ENCODE measurements around the gene SH3BP4.

Gene SH3BP4

DNA sequence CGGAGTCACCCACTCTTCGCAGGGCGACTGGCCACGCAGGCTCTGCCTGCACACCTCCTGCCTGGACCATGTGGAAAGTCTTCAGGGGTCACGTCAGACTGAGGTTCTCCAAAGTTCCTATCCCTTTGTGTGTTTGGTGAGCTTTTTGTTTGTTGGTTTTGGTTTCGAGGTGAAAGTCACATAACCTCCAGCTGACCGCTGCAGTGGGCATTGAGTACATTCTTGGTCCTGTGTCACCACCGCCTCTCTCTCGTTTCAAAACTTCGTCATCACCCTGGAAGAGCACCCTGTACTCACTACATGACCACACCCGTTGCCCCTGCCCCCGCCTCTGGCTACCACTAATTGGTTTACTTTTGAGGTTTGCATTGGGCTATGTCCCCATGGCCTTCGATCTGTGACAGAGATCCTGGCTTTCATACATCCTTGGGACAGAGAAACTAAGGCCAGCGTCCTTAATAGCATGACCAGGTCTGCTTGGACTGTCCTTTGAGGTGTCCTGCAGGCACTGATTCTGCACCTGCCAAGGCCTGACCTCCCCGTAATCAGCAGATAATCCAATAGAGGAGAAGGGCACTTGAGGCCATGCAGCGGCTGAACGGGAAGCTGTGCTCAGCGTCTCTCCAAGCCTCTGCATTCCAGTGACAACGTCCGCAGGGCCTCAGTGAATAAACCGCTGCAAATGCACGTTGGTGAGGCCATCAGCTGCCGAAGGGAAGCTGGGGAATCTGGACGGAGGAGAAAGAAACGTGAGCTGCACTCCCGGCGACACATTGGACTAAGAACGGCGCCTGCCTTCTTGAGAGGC is 46.8 kb downstream of the SH3BP4 start:
- no peak for DNase-seq (ENCODE audit: low read depth)

DNA sequence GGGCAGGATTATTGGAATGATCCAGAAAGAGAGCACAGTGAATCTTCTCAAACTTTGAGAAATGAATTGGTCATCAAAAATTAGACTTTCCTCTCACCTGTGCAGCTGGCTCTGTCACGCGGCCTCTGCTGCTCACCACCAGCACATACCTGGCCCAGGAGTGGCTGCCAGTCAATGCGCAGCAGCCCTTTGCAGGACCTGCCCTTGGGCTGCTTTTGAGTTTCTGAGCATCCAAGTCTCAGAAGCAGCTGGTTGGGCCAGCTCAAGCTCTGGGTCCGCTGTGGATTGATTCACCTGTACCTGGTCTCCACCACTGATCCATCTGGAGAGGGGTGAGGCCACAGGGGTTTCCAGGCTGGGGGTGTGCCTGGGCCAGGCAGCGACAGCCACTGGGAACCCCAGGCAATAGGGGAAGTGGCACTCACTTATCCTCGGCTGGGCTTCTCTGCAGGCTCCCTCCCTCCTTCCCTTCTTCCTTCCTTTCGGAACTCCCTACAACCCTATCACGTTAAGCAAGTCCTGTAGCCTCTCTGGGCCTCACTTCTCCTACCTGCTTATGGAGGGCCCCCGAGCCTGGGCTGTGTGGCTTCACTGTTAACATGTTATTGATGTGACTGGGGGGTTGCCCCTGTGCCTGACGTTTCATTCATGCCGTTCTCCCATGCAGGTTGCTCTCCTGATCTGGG is 48.1 kb downstream of the SH3BP4 start:
- DNase-seq (ENCODE audit: low read depth), result no peak

DNA sequence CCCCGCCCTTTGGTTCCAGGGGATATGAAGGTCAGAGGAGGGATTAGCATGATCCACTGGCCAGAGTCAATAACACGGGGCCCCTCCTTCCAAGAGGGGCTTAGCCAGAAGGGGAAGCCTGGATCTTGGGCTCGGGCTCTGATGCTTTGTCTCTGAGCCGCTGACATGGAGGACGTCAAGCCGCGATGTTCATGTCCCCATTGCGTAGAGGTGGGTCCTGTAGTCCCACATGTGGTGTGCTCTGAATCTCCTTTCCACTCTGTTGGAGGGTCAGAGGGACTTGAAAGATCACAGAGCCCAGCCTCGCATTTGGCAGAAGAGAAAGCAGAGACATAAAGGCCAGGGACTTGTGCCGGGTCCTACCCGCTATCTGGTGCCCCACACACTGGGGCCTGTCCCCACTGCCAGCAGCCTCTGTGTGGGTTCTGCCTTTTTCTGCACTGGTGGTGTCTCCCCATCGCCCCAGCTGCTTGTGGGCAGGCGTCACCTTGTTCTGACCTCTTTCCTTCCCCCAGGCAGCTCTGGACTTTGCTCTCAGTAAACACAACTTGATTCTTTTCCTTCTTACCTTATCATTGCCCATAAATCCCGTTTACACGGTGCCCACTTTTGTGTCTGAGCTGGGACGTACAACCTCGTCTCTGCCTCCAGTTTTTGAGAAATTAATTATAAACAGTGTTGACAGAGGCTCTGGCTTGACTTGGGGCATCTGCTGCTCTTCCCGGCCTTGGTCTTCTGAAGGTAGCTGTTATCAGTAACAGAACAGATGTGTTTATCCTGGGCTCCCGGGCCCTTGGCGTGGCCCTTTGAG is 48.8 kb downstream of the SH3BP4 start:
- DNase-seq (ENCODE audit: low read depth), result no peak

DNA sequence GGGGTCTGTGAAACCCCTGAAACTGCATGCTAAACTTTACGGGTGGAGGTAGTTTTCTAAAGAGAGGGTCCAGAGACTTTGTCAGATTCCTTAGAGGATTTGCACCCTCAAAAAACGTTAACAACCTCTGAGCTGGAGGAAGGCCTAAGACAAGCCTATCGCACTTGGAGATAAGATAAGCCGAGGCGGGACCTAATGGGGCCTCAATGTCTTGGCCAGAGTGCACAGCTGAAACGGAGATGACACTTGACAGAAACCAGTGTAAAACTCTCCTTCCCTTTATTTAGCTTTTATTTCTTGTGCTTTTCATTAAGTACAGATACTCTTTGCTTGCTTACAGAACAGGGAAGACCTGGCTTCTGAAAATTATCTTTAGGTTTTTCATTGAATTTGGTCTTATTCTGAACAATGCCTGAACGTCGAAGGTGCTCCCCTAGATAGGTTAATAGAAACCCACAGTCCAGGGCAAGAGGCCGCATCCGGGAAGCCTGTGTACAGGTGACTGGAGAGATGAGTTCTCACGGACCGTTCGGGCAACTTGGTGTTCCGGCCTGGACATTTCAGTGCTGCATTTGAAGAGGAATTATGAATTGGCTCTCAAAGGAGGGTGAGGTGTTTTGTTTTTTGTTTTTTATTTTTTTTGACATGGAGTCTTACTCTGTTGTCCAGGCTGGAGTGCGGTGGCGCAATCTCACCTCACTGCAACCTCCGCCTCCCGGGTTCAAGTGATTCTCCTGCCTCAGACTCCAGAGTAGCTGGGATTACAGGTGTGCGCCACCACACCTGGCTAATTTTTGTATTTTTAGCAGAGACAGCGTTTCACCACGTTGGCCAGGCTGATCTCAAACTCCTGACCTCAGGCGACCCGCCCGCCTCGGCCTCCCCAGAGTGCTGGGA is 49.7 kb downstream of the SH3BP4 start:
- DNase-seq (ENCODE audit: low read depth), result no peak

DNA sequence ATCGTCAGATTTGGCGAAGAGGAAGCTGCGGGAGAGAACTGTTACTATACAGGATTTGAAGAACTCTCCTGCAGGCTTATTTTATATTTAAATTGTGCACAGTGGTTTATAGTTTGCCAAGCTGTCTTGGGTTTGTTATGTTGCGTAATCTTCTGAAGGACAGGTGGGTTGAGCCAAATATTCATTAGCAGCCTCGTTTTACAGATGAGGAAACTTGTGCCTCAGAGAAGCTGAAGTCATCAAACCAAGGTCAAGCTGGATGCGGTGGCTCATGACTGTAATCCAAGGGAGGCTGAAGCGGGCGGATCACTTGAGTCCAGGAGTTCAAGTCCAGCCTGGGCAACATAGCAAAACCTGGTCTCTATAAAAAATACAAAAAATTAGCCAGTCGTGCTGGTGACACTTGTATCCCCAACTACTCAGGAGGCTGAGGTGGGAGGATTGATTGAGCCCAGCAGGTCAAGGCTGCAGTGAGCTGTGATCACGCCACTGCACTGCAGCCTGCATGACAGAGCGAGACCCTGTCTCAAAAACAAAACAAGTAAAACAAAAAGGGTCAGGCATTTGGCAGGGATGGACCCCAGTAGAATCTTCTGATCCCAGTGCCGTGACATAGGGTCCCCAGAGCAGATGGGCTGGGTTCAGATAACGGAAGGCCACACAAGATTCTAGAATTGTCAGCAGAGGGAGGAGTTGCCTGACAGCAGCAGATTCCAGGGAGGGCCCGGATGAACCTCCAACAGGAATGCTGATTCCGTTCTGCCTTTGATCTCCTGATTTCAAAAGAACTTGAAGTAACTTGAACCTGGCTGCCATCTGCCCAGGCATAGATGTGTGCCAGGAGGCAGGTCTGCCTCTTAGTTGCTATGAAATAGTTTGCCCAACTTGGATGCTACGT is 50.6 kb downstream of the SH3BP4 start:
- no peak for DNase-seq (ENCODE audit: low read depth)

DNA sequence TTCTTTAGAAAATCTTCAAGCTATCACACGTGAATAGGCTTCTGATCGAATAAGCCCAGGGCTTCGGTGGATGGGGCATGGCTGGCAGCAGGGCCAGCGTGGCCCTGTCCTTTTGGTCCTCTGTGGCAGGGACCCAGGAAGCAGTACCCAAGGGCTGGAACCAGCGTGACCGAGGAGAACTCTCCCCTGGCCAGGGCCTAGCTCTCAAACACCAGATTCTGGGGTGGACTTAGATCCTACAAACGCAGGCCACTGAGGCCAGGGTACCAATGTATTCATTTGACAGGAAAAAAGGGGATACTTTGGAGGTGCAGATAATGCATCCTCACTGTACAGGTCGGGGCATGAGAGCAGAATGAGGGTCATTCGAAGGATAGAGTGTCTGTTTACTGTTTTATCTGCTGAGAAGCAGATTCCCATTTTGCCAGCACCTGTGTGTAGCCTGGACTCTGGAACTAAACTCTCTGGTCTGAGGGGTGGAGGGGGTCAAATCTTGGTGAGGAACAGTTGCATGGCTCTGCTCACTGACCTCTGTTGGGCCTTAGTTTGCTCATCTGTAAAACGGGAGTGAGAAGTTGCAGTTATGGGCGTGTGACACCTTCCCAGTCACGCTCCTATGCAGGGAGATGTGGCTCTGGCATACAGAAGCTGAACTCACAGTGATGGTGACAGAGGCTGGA is 51.4 kb downstream of the SH3BP4 start:
- no peak for DNase-seq (ENCODE audit: low read depth)

DNA sequence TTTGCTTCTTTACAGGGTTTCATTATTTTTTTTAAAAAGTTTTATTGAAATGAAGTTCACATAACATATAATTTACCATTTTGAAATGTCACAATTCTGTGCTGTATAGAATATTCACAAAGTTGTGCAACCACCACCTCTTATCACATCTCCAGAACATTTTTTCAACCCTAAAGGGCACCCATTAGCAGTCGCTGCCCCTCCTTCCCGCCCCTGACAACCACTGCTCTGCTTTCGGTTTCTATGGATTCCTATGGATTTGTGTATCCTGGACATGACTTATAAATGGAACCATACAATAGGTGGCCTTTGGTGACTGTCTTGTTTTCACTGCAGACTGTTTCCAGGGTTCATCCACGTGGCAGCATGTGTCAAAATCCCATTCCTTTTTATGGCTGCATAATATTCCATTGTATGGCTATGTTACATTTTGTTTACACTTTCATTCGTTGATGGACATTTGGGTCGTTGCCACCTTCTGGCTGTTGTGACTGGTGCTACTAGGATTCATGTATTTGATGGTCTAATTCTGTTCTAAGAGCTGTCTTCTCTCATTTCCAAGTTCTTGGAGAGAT is 52.6 kb downstream of the SH3BP4 start:
- DNase-seq (ENCODE audit: low read depth), result no peak

DNA sequence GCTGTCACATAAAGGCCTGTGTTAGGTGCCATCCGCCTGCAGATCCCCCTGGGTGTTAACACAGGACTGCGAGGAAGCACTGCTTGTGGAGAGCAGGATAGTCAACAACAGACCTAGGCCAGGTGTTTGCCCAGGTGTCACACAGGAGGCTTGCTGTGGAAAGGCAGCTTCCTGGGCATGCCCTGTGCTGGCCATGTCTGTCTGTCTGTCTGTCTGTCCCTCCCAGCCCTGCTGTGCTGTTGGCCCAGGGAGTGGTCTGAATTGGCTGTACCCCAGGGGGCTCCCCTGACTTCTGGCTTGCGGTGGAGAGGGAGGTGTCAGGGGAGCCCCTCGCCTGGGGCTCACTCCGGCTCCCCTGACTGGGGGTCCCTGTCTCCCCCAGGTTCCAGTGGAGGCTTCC is 53.2 kb downstream of the SH3BP4 start:
- DNase-seq (ENCODE audit: low read depth), result no peak

DNA sequence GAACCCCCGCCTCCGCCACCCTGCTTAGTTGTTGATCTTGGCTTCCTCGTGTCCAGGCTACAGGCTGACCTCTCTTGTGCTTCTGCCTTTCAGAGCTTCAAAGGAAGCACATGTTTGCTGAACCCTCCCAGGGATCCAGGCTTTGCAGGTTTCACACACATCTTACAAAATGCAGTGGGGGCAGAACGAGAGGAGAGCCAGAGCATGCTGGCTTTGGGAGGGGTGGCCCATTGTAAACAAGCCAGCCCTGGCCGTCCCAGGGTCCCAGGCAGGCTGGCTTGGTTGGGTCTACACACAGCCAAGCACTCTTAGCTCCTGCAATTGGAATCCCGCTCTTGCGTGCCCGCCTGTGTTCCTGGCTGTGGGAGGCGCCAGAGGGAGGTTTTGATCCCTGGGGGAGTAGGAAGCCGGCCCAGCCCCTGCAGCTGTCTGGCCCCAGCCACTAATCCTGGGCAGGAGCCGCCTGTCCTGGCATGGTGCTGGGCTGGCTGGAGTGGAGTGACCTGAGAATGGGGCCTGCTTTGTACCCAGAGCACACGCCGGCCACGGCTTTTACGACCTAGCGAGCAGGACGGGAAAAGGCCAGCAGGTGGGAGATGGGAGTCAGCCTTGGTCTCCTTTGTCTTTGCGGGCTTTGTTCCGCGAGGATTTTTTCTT is 53.9 kb downstream of the SH3BP4 start:
- no peak for DNase-seq (ENCODE audit: low read depth)

DNA sequence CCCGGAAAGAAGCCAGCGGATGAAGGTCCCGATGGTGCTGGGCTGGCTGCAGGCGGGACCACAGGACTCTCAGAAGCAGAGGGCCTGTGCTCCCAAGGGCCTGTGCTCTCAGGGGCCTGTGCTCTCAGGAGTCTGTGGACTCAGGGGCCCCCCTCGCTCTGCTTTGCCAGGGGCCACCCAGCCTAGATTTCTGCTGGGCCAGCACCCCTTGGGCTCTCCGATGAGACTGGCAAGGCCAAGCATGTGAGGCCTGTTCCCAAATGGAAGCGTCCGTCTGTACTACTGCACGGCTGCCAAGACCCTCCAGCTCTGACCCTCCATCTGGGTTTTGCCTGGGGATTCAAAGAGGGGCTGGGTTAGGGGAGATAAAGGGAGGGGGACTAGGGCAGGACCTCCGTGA is 54.6 kb downstream of the SH3BP4 start:
- no peak for DNase-seq (ENCODE audit: low read depth)

DNA sequence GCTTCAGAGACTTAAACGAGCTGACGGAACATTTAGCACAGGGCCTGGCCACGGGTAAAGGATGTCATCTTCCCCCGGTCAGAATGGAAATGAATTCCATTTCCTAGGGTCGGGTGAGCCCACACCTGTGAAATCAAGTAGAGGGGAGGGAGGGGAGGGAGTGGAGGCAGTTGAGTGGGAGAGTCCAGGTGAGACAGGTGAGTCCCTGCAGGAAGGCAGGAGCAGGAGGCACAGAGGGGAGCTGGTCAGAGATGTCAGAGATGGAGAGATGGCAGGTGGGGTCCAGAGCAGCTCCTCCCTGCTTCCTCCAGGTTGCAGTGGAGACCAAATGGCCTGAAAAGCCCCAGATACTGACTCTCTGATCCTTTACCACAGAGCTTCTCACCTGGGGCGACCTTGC is 55.2 kb downstream of the SH3BP4 start:
- no peak for DNase-seq (ENCODE audit: low read depth)

DNA sequence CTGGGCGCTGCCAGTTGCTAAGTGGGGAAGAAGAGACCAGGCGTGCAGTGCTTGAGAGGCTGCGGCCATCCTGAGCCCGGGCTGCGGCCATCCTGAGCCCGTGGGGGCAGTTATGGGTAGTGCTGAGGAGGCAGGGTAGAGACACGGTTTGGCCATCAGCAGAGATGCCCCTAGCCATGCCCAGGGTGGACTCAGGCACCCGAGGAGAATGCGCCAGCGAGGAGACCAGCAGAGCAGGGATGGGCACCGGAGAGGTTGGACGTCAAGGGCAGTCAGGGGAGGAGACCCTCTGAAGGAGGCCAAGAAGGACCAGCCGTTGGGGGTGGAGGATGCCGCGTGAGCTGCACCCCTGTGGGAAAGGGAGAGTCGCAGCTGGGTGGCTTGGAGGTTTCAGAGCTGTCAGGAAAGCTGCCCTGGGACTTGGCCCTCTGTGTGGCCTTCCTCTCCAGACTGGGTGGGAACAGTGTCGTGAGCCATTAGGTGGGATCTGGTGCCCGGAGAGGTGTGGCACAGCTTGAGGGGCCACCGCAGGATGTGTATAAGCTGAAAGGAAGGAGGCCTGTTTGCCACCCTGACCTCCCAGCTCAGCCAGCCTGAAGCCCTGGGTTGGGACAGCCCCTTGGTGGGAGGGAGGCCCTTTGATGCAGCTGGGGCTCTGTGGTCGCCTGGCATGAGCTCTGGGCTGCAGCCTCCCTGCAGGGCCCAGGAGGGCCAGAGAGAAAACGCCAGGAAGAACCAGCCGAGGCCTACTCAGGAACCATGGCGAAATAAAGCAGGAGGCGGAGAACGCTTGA is 56.0 kb downstream of the SH3BP4 start:
- no peak for DNase-seq (ENCODE audit: low read depth)

DNA sequence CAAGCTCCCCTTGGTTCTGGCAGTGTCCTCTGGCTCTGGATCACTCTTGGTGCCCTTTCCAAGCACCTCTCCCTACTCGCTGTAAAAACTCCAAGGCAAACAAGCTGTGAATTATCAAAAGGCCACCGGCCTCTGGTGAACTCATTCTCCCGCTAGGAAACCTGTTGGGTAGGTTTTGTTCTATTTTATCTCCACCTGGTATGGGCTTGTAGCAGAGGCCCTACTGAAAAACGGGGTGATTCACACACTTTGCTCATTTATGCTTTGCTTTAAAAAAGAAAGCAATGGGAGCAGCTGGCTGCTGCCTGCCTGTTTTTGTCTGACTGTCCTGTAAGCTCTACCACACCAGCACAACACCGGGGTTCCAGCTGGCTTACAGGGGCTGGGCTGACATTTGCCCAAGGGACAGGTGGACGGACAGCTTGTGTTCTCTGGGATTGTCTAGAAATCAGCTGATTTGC is 56.8 kb downstream of the SH3BP4 start:
- no peak for DNase-seq (ENCODE audit: low read depth)

DNA sequence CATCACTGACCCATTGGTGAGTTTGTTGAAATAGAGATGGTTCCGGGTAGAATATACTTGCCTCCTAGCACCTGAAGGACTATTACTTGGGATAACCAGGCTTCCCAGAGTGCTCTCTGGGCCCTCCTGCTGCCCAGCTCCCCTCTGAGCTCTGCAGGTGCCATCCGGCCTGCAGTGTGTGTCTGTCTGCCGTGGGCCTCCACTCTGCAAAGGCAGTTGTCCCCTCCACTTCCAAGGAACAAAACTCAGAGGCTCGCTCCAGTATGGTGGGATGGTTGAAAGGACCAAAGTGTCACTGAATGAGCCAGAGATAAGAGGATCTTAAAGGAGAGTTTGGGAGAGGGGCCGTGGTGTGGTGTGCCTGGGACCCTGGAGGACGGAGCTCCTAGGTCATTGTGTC is 57.3 kb downstream of the SH3BP4 start:
- DNase-seq (ENCODE audit: low read depth), result no peak

DNA sequence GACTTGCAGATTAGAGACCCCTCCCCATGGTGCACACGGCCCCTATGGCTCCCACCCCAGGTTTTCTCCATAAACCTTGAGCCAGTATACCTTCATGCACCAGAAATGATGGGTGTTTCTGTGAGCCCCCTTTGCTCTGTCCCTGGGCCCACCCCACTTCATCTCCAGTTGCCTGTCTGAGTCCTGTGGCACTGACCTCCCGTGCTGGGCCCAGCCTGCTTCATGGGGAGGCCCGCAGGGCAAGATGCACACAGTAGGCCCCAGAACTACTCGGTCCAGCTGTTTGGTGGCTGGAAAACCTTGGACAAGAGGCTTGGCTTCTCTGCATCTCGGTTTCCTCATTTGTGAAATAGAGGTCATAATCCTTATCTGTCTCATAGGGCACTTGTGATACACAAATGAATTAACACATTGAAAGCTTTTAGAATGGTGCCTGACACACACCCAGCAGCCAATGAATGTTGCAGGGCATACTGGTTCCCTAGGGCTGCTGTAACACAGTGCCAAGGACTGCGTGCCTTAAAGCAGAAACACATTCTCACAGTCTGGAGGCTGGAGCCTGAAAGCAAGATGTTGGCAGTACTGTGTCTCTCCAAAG is 58.4 kb downstream of the SH3BP4 start:
- no peak for DNase-seq (ENCODE audit: low read depth)

DNA sequence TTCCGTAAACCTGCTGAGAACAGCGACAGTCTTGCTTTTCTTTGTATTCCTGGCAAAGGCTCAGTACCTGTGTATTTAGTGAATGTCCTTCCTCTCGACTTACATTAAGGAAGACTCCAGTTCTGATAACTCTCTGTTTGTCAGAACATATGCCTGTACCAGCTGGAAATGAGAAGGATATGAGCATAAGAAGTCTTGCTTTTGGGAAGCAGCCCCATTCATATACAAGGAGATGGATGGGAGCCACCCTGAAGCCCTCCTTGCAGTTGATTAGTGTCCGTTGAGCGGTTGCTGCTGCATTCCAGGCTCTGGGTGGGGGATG is 59.8 kb downstream of the SH3BP4 start:
- DNase-seq (ENCODE audit: low read depth), result no peak

DNA sequence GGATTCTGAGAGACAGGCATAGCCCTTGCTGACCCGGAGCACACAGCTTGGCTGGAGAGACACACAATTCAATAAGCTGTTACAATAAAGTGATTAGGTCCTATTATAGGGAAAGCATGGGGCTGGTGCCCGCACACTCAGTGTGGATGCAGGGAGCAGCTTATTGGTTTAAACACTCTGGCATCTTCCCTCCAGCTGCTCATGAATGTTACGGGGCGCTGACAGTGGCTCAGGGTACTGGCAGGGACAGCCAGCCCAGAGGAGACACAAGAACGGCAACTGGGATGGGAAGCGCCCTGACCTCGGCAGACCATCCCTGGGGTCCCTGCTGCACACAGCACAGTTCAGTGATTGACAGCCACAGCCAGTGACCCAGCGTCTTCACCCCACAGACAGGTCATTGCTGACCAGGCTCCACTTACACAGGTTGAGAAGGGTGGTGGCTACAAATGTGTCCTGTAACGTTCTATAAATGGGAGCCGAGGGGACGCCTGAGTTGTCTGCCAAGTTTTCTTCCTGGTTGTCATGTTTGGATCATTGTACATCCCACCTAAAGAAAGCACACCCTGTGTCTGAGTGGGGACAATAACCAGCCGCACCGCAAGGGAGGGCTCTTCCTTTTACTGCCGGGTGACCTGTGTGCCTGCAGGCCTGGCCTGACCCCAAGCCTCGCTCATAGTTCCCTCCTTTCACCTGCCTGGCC is 60.3 kb downstream of the SH3BP4 start:
- DNase-seq (ENCODE audit: low read depth), result no peak

DNA sequence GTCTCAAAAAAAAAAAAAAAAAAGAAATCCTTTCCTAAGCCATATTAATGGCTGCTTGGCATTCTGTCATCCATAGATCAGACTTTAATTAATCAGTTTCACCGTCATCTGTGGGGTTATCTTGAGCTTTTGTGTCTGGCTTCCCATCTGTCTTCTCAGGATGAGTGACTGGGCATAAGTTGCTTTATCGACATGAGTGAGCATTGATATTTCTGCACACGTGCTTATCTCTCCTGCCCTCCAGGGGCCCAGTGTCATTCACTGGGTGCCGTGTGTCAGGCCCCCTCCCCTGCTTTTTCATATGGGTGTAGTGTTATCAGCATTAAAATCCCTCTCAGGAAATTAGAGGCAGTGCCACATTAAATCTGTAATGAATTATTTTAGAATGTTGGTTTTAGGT is 65.6 kb downstream of the SH3BP4 start:
- no peak for DNase-seq (ENCODE audit: low read depth)
